IPS DF 4.7 (cell line): Measurements from ENCODE around the gene ZNHIT6.
"Not testable (repeated sequence)": the region's sequence is repeated elsewhere in the genome, so short reads cannot be mapped to it uniquely, and the experiment has no call there.

Experiments used
- DNase-seq: peaks from one replicate; pipeline ENCODE4 v3.0.0-alpha.2; 2013; ENCODE audit warnings: low spot score; ENCODE audit errors: extremely low read depth

The ZNHIT6 gene, protein sequence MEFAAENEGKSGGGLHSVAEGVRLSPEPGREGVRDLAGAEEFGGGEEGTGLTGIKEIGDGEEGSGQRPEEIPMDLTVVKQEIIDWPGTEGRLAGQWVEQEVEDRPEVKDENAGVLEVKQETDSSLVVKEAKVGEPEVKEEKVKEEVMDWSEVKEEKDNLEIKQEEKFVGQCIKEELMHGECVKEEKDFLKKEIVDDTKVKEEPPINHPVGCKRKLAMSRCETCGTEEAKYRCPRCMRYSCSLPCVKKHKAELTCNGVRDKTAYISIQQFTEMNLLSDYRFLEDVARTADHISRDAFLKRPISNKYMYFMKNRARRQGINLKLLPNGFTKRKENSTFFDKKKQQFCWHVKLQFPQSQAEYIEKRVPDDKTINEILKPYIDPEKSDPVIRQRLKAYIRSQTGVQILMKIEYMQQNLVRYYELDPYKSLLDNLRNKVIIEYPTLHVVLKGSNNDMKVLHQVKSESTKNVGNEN

DNA sequence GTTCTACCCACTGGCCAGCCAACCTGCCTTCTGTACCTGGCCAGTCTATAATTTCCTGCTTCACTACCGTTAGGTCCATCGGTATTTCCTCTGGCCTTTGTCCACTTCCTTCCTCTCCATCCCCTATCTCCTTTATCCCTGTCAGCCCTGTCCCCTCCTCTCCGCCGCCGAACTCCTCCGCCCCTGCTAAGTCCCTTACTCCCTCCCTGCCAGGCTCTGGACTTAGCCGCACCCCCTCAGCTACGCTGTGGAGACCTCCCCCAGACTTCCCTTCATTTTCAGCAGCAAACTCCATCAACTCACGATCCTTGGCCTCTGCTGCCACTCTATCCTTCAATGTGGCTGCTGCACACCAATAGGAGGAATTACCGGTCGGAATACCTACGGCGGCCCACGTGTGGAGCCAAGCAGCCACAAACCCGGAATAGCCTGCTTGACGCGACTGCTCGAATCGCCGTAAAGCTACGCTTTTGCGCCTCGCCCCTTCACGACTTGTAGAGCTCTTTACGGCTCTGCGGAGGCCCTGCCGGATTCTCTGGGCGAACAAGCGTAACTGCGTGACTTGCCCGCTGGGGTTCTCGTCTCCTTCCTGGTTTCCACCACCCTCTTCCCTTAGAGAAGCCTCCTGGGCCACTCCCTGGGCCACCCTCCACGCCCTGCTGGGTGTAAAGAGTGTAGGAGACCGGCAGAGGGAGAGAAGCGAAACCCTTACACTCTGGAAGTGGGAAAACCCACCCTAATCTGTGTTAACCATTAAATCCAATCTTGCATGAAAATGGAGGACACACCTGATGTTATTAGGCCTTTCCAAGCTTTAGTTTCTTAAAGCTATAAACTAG is at the start of gene ZNHIT6:
ZNHIT6 (minus strand) TSS at position 444 of the 839 bp plus-strand sequence; CDS start at position 295, 149 bp downstream.
- DNase-seq: peak; percentile 89

DNA sequence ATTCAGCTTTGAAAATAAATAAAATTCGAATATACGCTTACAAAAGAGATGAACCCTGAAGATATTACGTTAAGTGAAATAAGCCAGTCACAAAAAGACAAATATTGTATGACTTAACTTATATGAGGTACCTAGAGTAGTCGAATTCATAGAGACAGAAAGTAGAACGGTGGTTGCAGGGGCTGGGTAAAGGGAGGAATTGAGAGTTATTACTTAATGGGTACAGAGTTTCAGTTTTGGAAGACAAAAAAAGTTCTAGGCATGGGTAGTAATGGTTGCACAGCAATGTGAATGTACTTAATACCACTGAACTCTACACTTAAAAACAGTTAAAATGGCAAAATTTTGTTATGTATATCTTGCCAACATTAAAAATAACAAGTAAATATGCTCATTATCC is 48.6 kb upstream of the ZNHIT6 start:
- DNase-seq: no peak

DNA sequence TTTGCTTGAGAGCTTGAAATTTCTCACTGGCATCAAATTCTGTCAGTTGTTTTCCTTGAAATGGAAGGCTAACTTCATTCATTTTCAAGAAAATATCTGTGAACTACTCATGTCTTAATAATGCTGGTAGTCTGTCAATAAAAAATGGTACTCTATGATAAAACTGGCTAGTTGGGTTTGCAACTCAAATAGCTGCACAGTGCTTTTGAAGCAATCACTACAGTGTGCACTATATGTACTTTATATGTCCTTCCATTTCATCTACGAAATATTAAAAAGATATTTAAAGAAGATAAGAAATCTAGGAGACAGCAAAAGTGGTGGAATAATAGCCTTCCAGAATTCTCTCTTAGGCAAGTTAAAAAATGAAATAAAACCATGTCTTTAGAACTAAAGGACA is 39.9 kb upstream of the ZNHIT6 start:
- DNase-seq: no peak

DNA sequence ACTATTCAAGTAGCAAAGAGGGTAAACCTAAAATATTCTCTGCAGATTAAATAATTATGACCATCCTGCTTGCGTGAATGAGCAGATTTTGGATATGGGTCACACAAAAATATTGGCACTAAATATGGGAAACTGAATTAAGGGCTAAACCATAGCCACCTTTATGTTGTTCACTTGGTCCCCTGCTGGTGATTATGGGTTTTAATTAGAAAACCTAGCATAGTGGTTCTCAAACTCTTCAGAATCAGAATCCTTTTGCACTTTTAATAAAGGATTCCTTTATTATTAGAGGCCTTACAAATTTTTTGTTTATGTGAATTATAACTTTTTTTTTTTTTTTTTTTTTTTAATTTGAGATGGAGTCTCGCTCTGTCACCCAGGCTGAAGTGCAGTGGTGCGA is 38.5 kb upstream of the ZNHIT6 start:
- no peak for DNase-seq

DNA sequence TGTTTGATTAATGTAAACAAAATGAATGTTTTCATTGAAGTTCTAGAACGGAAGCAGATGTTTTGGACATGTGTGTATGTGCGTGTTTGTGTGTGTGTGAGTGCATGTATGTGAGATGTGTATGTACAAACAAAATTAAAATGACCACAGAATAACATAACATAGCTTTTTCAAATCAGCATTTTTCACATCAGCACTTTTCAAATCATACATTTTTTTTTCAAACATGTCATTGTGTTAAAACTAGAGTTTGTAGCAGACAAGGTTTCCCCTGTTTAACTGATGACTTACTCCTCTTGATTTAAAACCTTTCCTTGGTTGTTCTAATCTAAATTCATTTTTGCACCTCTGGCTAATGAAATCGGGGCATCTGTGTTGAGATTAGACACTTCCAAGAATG is 35.6 kb upstream of the ZNHIT6 start:
- DNase-seq: no peak

DNA sequence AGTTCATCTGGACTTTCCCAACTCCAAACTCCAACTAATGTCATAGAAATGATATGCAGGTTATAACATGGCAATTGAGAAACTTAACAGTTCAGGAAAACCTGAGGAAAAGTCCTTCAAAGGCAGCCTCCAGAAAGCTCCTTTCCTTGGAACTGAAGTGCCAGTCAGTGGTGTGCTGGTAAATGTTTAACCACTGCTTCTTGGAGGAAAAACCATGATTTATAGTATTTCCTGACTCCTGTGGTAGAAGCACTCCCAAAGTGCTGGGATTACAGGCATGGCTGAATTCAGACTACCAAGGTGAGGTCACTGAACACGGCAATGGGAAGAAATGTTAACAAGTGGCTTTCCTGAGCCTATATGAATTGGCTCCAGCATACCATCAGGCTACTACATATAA is 26.7 kb upstream of the ZNHIT6 start:
- DNase-seq: no peak

DNA sequence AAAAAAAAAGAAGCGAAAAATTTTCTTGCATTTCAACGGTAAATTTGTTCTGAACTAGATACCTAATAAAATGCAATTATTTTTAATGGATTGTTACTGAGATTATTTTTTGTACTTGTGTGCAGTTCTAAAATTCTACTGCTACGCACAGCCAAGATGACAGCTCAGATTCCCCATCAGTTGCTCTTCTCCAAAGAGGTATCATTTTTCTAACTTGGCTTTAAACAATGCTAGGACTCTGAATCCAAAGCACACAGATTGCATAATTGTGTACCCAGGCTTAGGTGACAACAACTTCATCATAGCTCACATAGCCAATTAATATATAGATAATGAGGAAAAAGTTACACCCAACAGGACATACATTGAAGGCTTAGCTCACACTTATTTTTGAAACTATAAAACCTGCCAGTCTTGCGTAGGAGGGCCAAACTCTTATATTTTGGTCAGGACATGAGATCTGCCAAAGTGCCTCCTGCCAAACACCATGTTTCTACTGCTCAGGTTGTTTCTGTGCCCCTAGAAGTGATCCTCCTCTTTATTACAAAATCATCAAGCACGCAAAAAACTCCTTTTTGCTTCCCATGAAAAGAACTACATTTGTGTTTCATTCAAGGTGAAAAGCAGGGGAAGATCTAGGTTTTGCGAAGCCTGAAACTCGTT is 10.6 kb upstream of the ZNHIT6 start:
- DNase-seq: no peak

DNA sequence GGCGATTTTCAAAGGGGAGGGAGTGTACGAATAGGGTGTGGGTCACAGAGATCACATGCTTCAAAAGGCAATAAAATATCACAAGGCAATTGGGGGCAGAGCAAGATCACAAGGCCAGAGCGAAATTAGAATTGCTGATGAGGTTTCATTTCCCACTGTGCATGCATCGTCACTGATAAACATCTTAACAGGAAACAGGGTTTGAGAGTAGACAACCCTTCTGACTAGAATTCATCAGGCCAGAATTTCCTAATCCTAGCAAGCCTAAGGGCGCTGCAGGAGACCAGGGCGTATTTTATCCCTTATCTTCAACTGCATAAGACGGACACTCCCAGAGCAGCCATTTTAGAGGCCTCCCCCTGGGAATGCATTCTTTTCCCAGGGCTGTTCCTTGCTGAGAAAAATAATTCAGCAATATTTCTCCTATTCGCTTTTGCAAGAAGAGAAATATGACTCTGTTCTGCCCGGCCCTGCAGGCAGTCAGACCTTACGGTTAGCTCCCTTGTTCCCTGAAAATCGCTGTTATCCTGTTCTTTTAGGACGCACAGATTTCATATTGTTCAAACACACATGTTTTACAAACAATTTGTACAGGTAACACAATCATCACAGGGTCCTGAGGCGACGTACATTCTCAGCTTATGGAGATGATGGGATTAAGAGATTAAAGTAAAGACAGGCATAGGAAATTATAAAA is 6.3 kb upstream of the ZNHIT6 start:
- DNase-seq: not testable (repeated sequence)

DNA sequence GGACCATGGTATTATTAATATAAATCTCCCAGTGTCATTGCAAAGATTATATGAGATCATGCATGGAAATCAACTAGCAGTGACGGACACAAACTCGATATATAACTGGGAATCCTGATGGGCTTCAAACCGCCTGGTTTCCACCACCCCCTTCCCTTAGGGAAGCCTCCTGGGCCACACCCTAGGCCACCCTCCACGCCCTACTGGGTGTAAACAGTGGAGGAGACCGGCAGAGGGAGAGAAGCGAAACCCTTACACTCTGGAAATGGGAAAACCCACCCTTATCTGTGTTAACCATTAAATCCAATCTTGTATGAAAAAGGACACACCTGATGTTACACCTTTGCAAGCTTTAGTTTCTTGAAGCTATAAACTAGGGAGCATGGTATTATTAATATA is 595 bp upstream of the ZNHIT6 start:
- no peak for DNase-seq

DNA sequence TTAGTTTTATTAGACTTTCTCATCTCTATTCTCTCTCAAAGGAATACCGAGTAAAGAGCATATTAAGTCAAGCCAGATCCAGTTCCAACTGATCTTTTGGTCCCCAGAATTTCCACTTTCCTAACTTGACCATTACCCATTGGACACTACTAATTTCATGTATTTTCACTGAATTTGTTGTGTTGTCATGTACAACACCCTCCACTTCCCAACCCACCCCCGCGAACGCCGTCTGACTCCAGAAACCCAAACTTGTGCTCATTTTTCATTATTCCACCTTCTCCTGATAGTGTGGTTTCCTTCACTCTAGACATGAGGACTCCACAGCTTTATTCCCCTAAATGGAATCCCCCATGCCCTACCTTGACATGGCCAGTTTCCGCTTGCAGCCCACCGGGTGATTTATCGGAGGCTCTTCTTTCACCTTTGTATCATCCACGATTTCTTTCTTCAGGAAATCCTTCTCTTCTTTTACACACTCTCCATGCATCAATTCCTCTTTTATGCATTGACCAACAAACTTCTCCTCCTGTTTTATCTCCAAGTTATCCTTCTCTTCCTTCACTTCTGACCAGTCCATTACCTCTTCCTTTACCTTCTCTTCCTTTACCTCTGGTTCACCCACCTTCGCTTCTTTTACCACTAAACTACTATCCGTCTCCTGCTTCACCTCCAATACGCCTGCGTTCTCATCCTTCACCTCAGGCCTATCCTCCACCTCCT is 805 bp downstream of the ZNHIT6 start:
- DNase-seq: no peak

DNA sequence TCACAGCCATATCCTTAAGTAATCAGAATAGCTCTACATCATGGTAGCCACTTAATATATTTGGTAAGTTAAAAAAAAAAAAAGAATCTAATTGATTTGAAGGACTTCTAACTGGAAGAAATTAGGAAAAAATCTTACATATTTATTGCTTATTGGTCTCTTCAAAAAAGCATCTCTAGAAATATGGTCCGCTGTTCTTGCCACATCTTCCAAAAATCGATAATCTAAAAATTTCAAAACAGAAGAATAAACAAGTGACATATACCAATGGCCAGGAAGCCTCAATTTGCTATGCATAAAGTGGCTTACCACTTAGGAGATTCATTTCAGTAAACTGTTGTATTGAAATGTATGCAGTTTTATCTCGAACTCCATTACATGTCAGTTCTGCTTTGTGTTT is 2.3 kb downstream of the ZNHIT6 start:
- no peak for DNase-seq

DNA sequence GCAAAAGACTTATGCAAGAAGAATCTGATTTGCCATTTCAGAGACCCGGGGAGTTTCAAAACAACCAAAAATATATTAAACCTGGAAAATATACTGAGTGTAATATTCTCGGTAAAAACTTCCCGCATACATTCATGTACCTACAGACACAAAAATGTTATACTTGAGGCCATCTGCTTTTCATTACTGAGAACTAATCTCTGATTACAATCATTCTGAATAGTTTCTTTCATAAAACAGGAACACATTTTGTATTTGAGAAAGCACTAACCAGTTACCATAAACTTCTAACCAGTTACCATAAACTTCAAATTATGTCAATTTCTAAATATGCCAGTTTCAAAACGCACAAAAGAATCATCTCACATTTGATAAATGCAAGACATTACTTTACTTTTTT is 7.8 kb downstream of the ZNHIT6 start:
- no peak for DNase-seq

DNA sequence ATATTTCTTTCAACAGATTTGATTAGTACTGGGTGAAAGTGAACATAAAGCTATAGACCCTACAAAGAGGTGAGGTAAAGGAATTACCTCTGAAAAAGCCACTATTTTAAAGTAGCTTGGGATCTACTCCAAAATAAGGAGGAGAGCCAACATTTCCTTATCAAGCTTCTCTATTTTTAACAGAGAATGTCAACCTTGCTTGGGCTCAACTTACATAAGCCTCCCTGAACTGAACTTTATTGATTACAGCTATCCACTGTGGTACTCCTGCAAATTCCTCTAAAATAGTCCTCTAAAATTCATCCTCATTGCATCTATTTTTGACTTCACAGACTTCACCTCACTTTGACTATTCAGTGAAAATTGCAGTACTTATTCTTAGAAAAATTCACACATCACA is 10.3 kb downstream of the ZNHIT6 start:
- DNase-seq: no peak

DNA sequence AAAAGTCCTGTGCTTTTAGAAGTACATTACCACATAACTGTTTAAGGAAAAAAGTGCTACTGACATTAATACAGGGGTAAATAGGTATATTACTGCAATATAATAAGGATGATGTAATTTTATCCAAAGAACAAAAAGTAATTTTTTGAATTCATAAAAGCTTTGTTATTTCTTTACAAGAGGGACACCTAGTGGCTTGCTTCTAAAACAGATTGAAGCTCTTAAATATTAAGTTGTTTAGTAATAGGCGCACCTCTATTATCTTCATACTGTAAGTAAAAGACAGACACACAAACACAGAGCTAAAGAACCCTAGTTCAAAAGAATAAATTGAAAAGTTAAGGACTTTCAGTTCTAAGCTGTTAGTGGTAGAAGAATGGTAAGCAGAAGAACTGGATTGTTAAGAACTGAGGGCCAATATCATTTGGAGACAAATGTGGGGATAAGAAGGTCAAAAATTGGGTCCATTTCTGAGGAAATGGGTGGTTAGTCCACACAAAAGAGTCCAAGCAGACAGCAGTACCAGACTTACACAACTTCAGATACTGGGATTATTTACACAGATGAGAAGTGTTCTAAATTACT is 15.4 kb downstream of the ZNHIT6 start:
- DNase-seq: no peak

DNA sequence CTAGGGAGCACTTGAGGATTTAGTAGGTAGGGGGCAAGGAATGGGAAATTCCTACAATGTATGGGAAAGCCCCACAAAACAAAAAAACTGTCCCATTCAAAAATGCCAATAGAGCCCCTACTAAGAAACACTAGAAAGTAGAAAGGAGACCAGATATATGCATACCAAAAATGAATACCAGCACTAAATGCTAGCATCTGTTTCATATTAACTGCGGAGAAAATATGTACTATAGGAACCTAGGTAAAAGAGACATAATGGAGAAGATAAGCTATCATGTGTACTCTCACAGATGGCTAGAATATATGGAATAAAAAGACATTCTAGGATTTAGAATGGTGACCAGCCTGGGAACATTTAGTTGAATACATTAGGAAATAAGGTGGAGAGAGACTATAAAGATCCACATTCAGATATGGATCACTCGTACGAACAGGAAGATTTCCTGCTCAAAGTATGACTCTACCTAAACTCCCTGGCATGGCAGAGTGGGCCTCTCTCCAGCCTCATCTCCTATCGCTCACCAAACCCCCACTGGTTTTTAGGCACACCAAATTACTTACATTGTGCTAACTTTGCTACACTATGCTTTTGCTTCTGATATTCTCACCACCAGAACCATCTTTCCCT is 18.3 kb downstream of the ZNHIT6 start:
- DNase-seq: no peak

DNA sequence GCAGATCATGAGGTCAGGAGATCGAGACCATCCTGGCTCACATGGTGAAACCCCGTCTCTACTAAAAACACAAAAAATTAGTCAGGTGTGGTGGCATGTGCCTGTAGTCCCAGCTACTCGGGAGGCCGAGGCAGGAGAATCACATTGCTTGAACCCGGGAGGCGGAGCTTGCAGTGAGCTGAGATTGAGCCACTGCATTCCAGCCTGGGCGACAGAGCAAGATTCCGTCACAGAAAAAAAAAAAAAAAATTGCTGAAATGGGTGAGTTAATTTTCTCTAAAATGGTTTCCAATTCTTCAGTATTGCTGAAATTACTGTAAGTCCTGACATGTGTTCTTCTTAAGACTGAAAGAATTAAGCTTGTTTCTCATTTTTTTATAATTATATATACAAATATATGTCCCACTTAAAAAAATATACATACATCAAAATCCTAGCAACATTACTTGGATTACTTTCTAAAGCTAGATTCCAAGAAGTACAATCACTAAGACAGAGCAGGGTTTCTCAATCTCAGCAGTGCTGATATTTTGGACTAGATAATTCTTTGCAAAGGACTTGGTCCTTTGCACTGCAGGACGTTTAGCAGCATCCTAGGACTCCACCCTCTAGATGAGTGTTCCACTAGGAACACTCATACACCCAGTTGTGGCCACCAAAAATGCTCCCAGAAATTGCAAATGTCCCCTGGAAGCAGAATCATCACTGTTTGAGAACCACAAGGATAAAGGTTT is 24.8 kb downstream of the ZNHIT6 start:
- DNase-seq: no peak

DNA sequence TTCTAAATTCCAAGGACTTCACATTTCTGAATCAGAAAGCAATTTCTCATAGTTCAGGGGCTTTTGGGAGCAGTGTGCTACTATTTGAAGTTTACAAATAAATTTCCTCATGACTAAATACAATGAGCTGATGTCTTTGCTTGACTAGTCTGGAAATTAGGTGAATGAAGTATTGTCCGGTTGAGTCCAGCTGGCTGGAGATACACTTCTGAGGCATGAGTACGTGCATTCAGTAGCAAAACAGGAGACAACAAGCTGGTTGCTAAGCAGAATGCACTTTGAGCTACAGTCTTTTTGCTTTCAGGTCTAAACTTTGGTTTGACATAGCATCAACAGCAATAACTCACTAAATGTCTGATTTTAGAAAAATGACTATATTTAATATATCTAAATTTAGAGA is 27.1 kb downstream of the ZNHIT6 start:
- DNase-seq: no peak

DNA sequence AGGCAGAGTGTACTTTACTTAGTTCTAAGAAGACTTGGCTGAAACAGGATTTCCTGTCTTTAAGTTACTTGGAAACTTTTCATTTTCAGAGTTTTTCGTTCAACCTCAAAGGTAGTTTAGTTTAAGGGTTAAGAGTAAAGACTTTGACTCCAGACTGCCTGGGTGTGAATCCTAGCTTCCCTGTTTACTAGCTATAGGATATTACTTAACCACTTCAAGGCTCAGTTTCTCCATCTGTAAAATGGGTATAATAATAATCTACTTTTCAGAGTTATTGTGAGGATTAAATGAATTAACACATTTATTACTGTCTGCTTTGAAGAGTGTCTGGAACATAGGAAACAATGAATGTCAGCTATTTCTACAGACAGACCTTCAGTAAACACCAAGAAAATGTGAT is 30.0 kb downstream of the ZNHIT6 start:
- no peak for DNase-seq

DNA sequence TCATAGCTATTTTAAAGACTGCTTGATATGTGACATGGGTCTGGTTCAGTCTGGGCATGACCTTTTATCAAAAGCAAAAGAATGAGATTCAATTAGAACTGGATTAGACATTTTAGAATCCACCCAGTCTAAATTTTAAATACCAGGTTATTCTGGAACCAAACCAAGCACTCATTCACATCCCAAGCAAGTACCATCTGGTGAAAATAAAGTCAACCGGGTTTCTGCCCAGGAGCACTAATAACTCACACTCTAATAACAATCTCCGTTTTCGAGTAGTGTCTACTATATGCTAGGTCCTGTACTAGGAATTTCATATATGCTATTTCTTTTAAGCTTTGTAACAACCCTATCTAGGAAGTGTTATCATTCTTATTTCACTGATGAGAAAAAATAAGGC is 30.6 kb downstream of the ZNHIT6 start:
- DNase-seq: no peak
